Mesendoderm (in vitro differentiated cells): ENCODE measurements around the gene ACBD6.

Source experiments
- DNase-seq: peaks from one replicate; pipeline ENCODE4 v3.0.0; 2013
- H2AK5ac ChIP-seq: 2 replicates; pipeline ENCODE4 v1.6.1; 2013; ENCODE audit warnings: low read length, inconsistent platforms
- H2BK120ac ChIP-seq: 2 replicates; pipeline ENCODE4 v1.6.1; 2013; ENCODE audit warnings: low read depth, mild to moderate bottlenecking, low read length, moderate library complexity, mixed read lengths
- H2BK15ac ChIP-seq: replicated peaks from 2 replicates; pipeline ENCODE4 v1.6.1; 2013; ENCODE audit warnings: low read depth, mild to moderate bottlenecking, moderate library complexity
- H2BK5ac ChIP-seq: 2 replicates; pipeline ENCODE4 v1.6.1; 2013; ENCODE audit warnings: low read length, inconsistent platforms
- H3K18ac ChIP-seq: 2 replicates; pipeline ENCODE4 v1.6.1; 2013; ENCODE audit warnings: mild to moderate bottlenecking, low read length, mixed read lengths
- H3K23ac ChIP-seq: one replicate; pipeline ENCODE4 v1.6.1; 2013; ENCODE audit warnings: low read length
- H3K27ac ChIP-seq: 2 replicates; pipeline ENCODE4 v1.5.1; 2013; ENCODE audit warnings: low read depth, mild to moderate bottlenecking, inconsistent platforms, low read length, moderate library complexity
- H3K27me3 ChIP-seq: 2 replicates; pipeline ENCODE4 v1.6.1; 2013; ENCODE audit warnings: low read length, control low read depth, mild to moderate bottlenecking, inconsistent platforms; ENCODE audit not compliant: insufficient read depth, poor library complexity
- H3K36me3 ChIP-seq: 2 replicates; pipeline ENCODE4 v1.6.1; 2013; ENCODE audit warnings: low read length, inconsistent platforms; ENCODE audit not compliant: control insufficient read depth, insufficient read depth
- H3K4ac ChIP-seq: one replicate; pipeline ENCODE4 v1.6.1; 2013; ENCODE audit warnings: low read depth, mild to moderate bottlenecking, low read length, moderate library complexity
- H3K4me1 ChIP-seq: 2 replicates; pipeline ENCODE4 v1.6.1; 2013; ENCODE audit warnings: low read depth, low read length, inconsistent platforms; ENCODE audit not compliant: control insufficient read depth
- H3K4me2 ChIP-seq: 2 replicates; pipeline ENCODE4 v1.6.1; 2013; ENCODE audit warnings: low read length
- H3K4me3 ChIP-seq: 2 replicates; pipeline ENCODE4 v1.5.1; 2013; ENCODE audit warnings: mild to moderate bottlenecking, low read length
- H3K56ac ChIP-seq: one replicate; pipeline ENCODE4 v1.6.1; 2013; ENCODE audit warnings: low read length
- H3K79me1 ChIP-seq: 2 replicates; pipeline ENCODE4 v1.6.1; 2013; ENCODE audit warnings: low read length, inconsistent platforms
- H3K79me2 ChIP-seq: 2 replicates; pipeline ENCODE4 v1.6.1; 2013; ENCODE audit warnings: mild to moderate bottlenecking, low read length; ENCODE audit not compliant: control insufficient read depth, insufficient read depth
- H3K9ac ChIP-seq: 2 replicates; pipeline ENCODE4 v1.6.1; 2013; ENCODE audit warnings: low read length, inconsistent platforms
- H4K5ac ChIP-seq: one replicate; pipeline ENCODE4 v1.6.1; 2013; ENCODE audit warnings: low read length
- H4K8ac ChIP-seq: one replicate; pipeline ENCODE4 v1.6.1; 2013; ENCODE audit warnings: low read depth, mild to moderate bottlenecking, control low read depth, low read length, moderate library complexity
- WGBS: extraction: QIAGEN DNeasy Blood & Tissue Kit; methylation state at CpG from one replicate; pipeline ENCODE4 v1.1.7; 2013; ENCODE audit warnings: low lambda C conversion rate, missing lambda C conversion rate; ENCODE audit not compliant: insufficient coverage; ENCODE audit errors: extremely low coverage; 5-methylcytosine and 5-hydroxymethylcytosine counted together

The ACBD6 gene

GRCh38 chr1:180545991-180546390 is 43.6 kb upstream of the ACBD6 start:
- Histone ChIP-seq H3K4me2 (no peak overlapping the region), H2AK5ac (no peak overlapping the region), H3K36me3 (no peaks in the 10 kb centered on the region), H3K56ac (no peak overlapping the region), H4K5ac (no peak overlapping the region), H3K18ac (no peak overlapping the region), H3K27me3 (no peaks in the 10 kb centered on the region), H2BK120ac (no peak overlapping the region), H3K79me2 (no peaks in the 10 kb centered on the region), H3K23ac (no peak overlapping the region), H3K79me1 (no peaks in the 10 kb centered on the region), H3K4me3 (no peak overlapping the region), H2BK5ac (no peak overlapping the region), H2BK15ac (no peak overlapping the region), H3K4ac (no peak overlapping the region), H4K8ac (no peak overlapping the region), H3K9ac (no peak overlapping the region), H3K4me1 (peaks cover 5% of the 10 kb centered on the region), H3K27ac (no peak overlapping the region)
- no CpG with 5 or more reads among the region's 1 CpG for WGBS
- DNase-seq, result no peak

GRCh38 chr1:180544050-180544449 is 41.7 kb upstream of the ACBD6 start:
- no peak overlapping the region for H2BK120ac ChIP-seq
- no peak overlapping the region for H3K27ac ChIP-seq
- no peak overlapping the region for H3K4me3 ChIP-seq
- no peak overlapping the region for H3K4ac ChIP-seq
- peaks cover 5% of the 10 kb centered on the region for H3K4me1 ChIP-seq
- no peaks in the 10 kb centered on the region for H3K79me1 ChIP-seq
- H2AK5ac ChIP-seq, result no peak overlapping the region
- no peaks in the 10 kb centered on the region for H3K27me3 ChIP-seq
- H3K9ac ChIP-seq, result no peak overlapping the region
- no peak overlapping the region for H3K56ac ChIP-seq
- no peaks in the 10 kb centered on the region for H3K79me2 ChIP-seq
- H3K36me3 ChIP-seq, result no peaks in the 10 kb centered on the region
- no peak overlapping the region for H3K4me2 ChIP-seq
- no peak overlapping the region for H3K23ac ChIP-seq
- H4K8ac ChIP-seq, result no peak overlapping the region
- H4K5ac ChIP-seq, result no peak overlapping the region
- H2BK5ac ChIP-seq, result no peak overlapping the region
- DNase-seq, result no peak
- no CpG with 5 or more reads among the region's 4 CpGs for WGBS
- no peak overlapping the region for H3K18ac ChIP-seq
- no peak overlapping the region for H2BK15ac ChIP-seq

GRCh38 chr1:180542838-180543145 is 40.4 kb upstream of the ACBD6 start:
- no peaks in the 10 kb centered on the region for H3K79me2 ChIP-seq
- H3K23ac ChIP-seq, result no peak overlapping the region
- no peak overlapping the region for H3K4me3 ChIP-seq
- H3K56ac ChIP-seq, result no peak overlapping the region
- H3K27me3 ChIP-seq, result no peaks in the 10 kb centered on the region
- no peak overlapping the region for H2BK120ac ChIP-seq
- H3K36me3 ChIP-seq, result no peaks in the 10 kb centered on the region
- peaks cover 5% of the 10 kb centered on the region for H3K4me1 ChIP-seq
- no peaks in the 10 kb centered on the region for H3K79me1 ChIP-seq
- no peak overlapping the region for H3K4me2 ChIP-seq
- no peak overlapping the region for H2BK5ac ChIP-seq
- no peak overlapping the region for H3K18ac ChIP-seq
- H3K4ac ChIP-seq, result no peak overlapping the region
- H3K9ac ChIP-seq, result no peak overlapping the region
- H3K27ac ChIP-seq, result no peak overlapping the region
- WGBS, result no CpG with 5 or more reads among the region's 2 CpGs
- peak; percentile 37 for DNase-seq
- H4K5ac ChIP-seq, result no peak overlapping the region
- no peak overlapping the region for H4K8ac ChIP-seq
- no peak overlapping the region for H2AK5ac ChIP-seq
- H2BK15ac ChIP-seq, result no peak overlapping the region

- peak; percentile 51 for DNase-seq
These were observed 39.9 kb upstream of the ACBD6 start for GRCh38 chr1:180542113-180542837.

GRCh38 chr1:180540697-180541594 is 38.6 kb upstream of the ACBD6 start:
- Histone ChIP-seq H3K9ac (no peak overlapping the region), H3K79me2 (no peaks in the 10 kb centered on the region), H3K27me3 (no peaks in the 10 kb centered on the region), H2BK120ac (no peak overlapping the region), H2BK5ac (no peak overlapping the region), H2AK5ac (no peak overlapping the region), H3K4me1 (peaks cover 5% of the 10 kb centered on the region), H3K4ac (no peak overlapping the region), H2BK15ac (no peak overlapping the region), H3K27ac (no peak overlapping the region), H3K4me3 (no peak overlapping the region), H3K56ac (no peak overlapping the region), H3K18ac (no peak overlapping the region), H3K4me2 (no peak overlapping the region), H4K8ac (no peak overlapping the region), H3K36me3 (no peaks in the 10 kb centered on the region), H3K23ac (no peak overlapping the region), H4K5ac (no peak overlapping the region), H3K79me1 (no peaks in the 10 kb centered on the region)
- no peak for DNase-seq
- WGBS, result no CpG with 5 or more reads among the region's 14 CpGs

More at GRCh38 chr1:180542113-180542837, 39.9 kb upstream of the ACBD6 start:
- Histone ChIP-seq H3K36me3 (no peaks in the 10 kb centered on the region), H3K4me3 (no peak overlapping the region), H3K9ac (no peak overlapping the region), H3K27me3 (no peaks in the 10 kb centered on the region), H4K8ac (no peak overlapping the region), H4K5ac (no peak overlapping the region), H3K79me1 (no peaks in the 10 kb centered on the region), H3K23ac (no peak overlapping the region), H3K4ac (no peak overlapping the region), H3K4me2 (no peak overlapping the region), H3K79me2 (no peaks in the 10 kb centered on the region), H3K4me1 (peaks cover 5% of the 10 kb centered on the region), H3K27ac (no peak overlapping the region), H2BK5ac (no peak overlapping the region), H2BK120ac (no peak overlapping the region), H3K18ac (no peak overlapping the region), H2AK5ac (no peak overlapping the region), H3K56ac (no peak overlapping the region), H2BK15ac (no peak overlapping the region)
- no CpG with 5 or more reads among the region's 9 CpGs for WGBS
